Calu3 (cell line): ENCODE data around the gene GAK. TPM values are rescaled to one million over a fixed set of nuclear protein-coding genes. Genes with fewer than 3 reads are reported as not detected.

Source experiments
- BruUV-seq: library from RNA; stranded (reverse); fragments of 400-500 nt; replicated peaks from 2 replicates; lab custom pipeline; 2021; lab: Mats Ljungman, UMichigan
- CTCF ChIA-PET: fragments of 300-600 bp; sonication (Branson Sonifier 250); formaldehyde crosslinking; loops from one replicate; lab custom pipeline; 2022; ENCODE audit warnings: antibody characterized with exemption; lab: Charles Lee
- DNase-seq: peaks from one replicate; pipeline ENCODE4 v3.0.0; 2022
- H3K27ac Mint-ChIP-seq: one replicate; pipeline ENCODE4 v1.8.0; 2022; ENCODE audit warnings: mixed read lengths; ENCODE audit not compliant: unreplicated experiment
- H3K27me3 Mint-ChIP-seq: one replicate; pipeline ENCODE4 v1.8.0; 2022; ENCODE audit warnings: mixed read lengths; ENCODE audit not compliant: unreplicated experiment
- H3K36me3 Mint-ChIP-seq: one replicate; pipeline ENCODE4 v1.8.0; 2022; ENCODE audit warnings: mild to moderate bottlenecking, moderate library complexity, mixed read lengths; ENCODE audit not compliant: insufficient read depth, unreplicated experiment
- H3K4me1 Mint-ChIP-seq: one replicate; pipeline ENCODE4 v1.8.0; 2022; ENCODE audit warnings: mild to moderate bottlenecking, low read depth, mixed read lengths; ENCODE audit not compliant: unreplicated experiment
- H3K4me3 Mint-ChIP-seq: one replicate; pipeline ENCODE4 v1.8.0; 2022; ENCODE audit warnings: mild to moderate bottlenecking, low read depth, moderate library complexity, mixed read lengths; ENCODE audit not compliant: unreplicated experiment
- H3K9me3 Mint-ChIP-seq: one replicate; pipeline ENCODE4 v1.8.0; 2022; ENCODE audit warnings: low read depth, mixed read lengths; ENCODE audit not compliant: unreplicated experiment
- CTCF ChIP-seq: fragments of 200-600 bp; IDR thresholded peaks from one replicate; pipeline ENCODE4 v1.8.0; 2022; ENCODE audit warnings: antibody characterized with exemption; ENCODE audit not compliant: unreplicated experiment
- intact Hi-C: fragments of 100-400 bp; cut with micrococcal nuclease; formaldehyde crosslinking; loops from one replicate; pipeline ENCODE4 v1.10.0; 2022; ENCODE audit not compliant: unreplicated experiment
- total RNA-seq: library from RNA; stranded (reverse); gene quantifications from 2 replicates; pipeline ENCODE4 v1.2.3, GENCODE V29; 2022

GAK gene
- total RNA-seq, 1 experiment from 2014 or later, result 94.1 TPM

- Mint-ChIP-seq H3K36me3 (peaks cover 21% of the 10 kb centered on the region), H3K9me3 (no peaks in the 10 kb centered on the region), H3K4me3 (no peak overlapping the region), H3K27me3 (no peaks in the 10 kb centered on the region), H3K4me1 (no peaks in the 10 kb centered on the region), H3K27ac (no peak overlapping the region)
- TF ChIP-seq CTCF, result no peak
- intact Hi-C loops, result no loop called here
- CTCF ChIA-PET, result no interaction called here
- DNase-seq, result no peak
- BruUV-seq, result no TSS peak
Measured at GRCh38 chr4:895596-895995, 36.5 kb downstream of the GAK start.

GRCh38 chr4:893995-894705 lies 38.0 kb downstream of the GAK start:
- CTCF ChIA-PET, result no interaction called here
- no peaks in the 10 kb centered on the region for H3K4me1 Mint-ChIP-seq
- DNase-seq, result no peak
- no peak overlapping the region for H3K27ac Mint-ChIP-seq
- intact Hi-C loops, result no loop called here
- TF ChIP-seq CTCF, result no peak
- H3K4me3 Mint-ChIP-seq, result no peak overlapping the region
- no peaks in the 10 kb centered on the region for H3K27me3 Mint-ChIP-seq
- BruUV-seq, result no TSS peak
- no peaks in the 10 kb centered on the region for H3K9me3 Mint-ChIP-seq
- peaks cover 17% of the 10 kb centered on the region for H3K36me3 Mint-ChIP-seq

- Mint-ChIP-seq H3K4me3 (no peak overlapping the region), H3K27ac (no peak overlapping the region), H3K36me3 (peaks cover 17% of the 10 kb centered on the region), H3K9me3 (no peaks in the 10 kb centered on the region), H3K4me1 (no peaks in the 10 kb centered on the region), H3K27me3 (no peaks in the 10 kb centered on the region)
- TF ChIP-seq CTCF, result no peak
- CTCF ChIA-PET, result no interaction called here
- intact Hi-C loops, result no loop called here
- BruUV-seq, result no TSS peak
- no peak for DNase-seq
Measured at GRCh38 chr4:893276-893994, 38.7 kb downstream of the GAK start.

GRCh38 chr4:892780-893179 lies 39.3 kb downstream of the GAK start:
- no peak overlapping the region for H3K4me3 Mint-ChIP-seq
- H3K27ac Mint-ChIP-seq, result no peak overlapping the region
- no peak for DNase-seq
- no TSS peak for BruUV-seq
- H3K36me3 Mint-ChIP-seq, result peaks cover 22% of the 10 kb centered on the region
- TF ChIP-seq CTCF, result no peak
- no peaks in the 10 kb centered on the region for H3K9me3 Mint-ChIP-seq
- H3K27me3 Mint-ChIP-seq, result no peaks in the 10 kb centered on the region
- intact Hi-C loops, result no loop called here
- H3K4me1 Mint-ChIP-seq, result no peaks in the 10 kb centered on the region
- CTCF ChIA-PET, result no interaction called here
